HL-60/S4 treated with phorbol 12-myristate 13-acetate at 8.2 ng/mL for 4 days and 3 days (cell line): Measurements from ENCODE around the gene AIP.
"Not testable (repeated sequence)": the region's sequence is repeated elsewhere in the genome, so short reads cannot be mapped to it uniquely, and the experiment has no call there.

Experiments used
- in situ Hi-C: fragments of 300-500 bp; cut with MboI; formaldehyde crosslinking; loops from 2 replicates; pipeline ENCODE4 v1.15.0; 2022; ENCODE audit warnings: low sequenced_read_pairs

AIP gene

DNA sequence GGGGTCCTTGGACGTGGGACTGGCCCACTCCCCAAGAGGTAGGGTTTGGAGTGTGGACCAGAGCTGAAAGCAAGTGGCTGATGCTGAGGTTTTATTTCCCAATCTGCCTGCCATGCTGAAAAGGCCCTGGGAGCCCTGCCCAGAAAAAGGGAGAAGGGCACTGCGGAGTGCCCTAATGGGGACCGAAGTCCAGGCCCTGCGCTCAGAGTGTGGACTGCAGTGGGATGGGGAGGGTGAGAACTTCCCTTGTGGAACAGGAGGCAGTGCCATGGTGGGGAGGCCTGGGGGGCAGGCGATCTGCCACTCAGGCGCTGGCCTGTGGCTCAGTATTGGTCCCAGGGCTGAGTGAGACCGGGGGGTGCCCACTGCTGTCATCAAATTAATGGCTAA is 34.6 kb upstream of the AIP start:
- in situ Hi-C loops, result no loop called here

DNA sequence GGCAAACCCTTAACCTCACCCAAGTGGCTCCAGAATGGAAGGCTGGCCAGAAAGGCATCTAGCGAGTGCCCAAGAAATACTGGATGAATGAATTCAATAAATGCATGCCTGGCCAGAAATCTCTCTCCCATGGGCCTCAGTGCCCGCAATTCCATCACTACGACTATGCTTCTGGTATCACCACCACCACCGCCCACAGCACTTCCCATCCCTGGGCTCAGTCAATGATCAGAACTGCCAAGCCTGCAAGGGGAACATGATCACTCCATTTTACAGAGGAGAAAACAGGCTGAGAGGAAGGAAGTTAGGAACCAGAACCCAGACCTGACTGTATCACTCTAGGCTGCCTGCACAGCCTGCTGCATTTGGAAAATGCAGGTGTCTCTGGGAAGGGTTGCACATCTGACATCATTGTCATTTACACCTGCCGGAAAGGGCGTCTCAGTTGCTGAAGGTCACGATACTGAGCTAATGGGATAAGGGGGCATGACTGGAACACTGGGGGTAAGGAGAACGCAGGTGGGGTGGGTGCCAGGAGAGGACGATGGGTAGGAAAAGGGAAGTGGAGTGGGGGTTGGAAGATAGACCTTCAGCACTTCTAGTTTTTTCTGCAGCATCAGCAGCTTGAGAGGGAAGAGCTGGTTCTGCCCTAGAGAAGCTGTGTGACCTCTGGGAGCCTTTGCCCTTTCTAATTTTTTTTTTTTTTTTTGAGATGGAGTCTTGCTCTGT is 33.5 kb upstream of the AIP start:
- in situ Hi-C loops, result no loop called here

DNA sequence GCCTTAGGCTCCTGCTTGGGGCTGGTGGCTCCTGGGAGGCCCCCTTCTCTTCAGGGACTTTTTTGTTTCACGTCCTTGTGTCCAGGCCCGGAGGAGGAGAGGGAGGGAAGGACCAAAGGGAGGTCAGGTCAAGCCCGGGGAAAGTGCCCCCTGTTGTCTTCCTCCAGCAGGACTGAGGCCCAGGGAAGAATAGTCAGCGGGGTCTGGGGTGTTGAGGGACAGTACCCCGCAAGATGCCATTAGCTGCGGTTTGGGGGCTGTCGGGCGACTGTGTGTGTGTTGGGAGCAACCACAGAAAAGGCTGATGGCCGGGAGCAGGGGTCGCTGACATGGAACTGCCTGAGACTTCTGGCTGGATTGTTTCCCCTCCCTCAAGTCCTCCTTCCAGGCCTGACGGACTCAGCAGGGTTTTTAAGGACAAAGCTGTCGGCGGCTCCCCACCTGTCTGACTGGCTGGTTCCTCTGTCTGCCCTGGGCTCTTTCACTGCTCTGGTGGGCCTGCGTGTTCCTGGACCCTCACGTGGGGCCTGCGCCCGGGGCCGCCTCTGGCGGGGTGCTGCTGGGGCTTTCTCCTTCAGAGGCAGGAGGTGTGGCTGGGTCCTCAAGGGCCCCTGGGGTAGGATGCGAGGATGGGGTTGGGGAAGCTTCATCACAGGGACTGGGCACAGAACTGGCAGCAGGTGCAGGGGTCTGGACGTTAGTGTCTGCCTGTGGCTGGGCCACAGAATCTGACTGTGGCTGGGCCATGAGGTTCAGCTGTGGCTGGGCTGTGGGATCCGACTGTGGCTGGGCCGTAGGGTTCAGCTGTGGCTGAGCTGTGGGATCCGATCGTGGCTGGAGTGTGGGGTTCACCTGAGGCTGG is 31.8 kb upstream of the AIP start:
- in situ Hi-C loops, result no loop called here

DNA sequence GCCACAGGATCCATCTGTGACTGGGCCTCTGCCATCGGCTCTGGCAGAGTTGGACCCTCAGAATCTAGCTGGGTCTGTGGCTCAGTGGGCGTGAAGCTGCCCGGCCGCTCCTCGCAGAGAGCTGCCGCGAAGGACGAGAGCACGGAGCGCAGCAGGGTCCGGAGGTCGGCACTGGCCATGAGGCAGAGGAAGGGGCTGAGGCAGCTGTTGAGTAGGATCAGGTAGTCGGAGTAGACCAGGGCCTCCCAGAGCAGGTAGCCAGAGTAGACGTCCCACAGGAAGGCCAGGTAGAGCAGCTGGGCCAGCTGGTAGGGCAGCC is 31.2 kb upstream of the AIP start:
- in situ Hi-C loops, result no loop called here

DNA sequence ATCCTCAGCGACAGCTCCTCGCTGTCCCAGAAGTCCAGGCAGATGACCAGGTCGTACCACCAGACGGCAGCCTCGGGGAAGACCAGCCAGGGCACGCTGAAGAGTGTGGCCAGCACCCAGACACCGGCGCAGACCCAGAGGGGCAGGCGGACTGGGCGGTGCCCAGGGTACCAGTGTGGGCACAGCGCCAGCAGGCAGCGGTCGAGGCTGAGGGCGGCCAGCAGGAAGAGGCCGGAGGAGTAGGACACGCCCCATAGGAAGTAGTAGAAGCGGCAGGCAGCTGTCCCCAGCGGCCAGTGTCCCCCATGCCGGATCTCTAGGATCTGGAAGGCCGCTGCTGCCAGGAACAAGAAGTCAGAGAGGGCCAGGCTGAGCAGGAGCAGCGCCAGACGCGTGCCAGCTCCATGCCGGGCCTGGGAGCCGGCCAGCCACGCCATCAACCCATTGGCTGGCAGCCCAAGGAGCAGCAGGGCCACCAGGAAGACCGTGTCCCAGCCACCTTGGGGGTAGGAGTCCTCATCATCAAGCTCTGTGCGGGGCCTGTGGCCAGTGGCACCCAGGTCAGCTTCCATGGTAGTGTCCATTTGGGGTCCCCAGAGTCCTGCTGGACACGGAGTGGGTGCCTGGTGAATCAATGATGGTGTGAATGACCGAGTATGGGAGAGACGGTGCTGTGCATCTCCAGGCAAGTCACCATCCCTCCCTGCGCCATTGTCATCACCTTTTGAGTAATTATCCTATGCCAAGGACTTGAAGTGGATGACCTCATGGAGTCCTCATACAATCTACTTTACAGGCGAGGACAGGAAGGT is 30.5 kb upstream of the AIP start, which contains the start of gene GPR152:
GPR152 (minus strand) TSS at position 589 of the 812 bp plus-strand sequence; CDS start at position 584, 5 bp downstream.
- in situ Hi-C loops, result no loop called here

DNA sequence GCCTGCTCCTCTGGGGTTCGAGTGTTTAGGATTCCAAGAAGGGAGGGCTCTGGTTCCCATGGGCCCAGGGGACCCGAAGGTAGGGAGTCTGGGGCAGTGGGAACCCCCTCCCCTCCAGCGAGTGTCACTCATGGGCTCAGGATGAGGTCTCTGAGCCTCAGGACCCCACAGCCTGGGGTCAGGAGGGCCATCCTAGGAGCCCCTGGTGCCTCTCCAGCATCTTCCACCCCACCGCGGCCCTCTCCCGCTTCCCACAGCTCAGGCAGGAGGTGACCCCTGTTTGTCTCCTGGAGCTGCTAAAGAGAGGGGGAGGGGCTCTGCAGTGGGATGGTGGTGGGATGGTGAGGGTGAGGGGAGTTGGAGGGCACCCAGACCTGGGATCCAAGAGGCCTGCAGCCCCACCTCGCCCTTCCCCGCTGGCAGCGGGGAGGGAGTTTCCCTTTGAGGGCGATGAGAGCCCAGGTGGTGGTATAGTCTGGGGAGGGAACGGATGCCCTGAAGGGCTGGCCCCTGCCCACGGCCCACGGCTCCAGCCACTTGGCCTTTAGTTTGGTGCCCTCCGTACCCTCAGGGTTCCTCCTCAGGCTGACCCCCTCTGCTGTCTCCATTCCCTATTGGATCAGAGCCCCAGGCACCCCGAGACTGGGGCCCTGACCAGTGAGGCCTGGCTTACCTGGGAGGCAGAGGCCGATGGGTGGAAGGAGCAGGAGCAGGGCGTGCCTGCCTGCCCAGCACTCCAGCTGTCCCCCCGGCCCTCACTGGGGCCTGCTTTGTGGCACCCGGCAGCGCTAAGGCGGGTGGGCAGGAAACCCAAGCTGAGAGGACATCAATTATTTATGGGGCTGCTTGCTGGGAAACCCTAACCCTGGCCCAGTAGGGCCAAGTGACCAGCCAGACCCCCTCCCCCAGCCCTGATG is 28.8 kb upstream of the AIP start:
- in situ Hi-C loops, result no loop called here

DNA sequence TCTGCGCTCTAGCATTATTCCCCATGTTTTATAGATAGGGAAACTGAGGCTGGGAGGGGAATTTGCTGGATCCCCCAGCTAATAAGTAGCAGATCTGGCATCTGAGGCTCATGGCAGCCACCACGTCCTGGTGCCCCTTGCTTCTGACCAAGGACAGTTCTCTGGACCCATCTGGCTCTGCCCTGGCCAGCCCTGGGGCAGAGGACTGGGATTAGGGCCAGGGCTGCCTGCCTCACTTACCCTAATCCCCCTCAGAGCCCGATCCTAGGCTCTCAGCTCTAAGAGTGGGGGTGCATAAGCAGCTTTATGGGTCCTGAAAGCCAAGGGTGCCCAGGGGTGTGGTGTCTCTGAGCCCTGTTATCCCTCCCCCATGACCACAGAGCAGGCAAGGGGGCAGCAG is 27.8 kb upstream of the AIP start, which contains the start of gene CABP4:
CABP4 (plus strand) TSS at position 301 of the 400 bp plus-strand sequence; CDS start at position 371, 70 bp downstream.
- in situ Hi-C loops, result no loop called here

DNA sequence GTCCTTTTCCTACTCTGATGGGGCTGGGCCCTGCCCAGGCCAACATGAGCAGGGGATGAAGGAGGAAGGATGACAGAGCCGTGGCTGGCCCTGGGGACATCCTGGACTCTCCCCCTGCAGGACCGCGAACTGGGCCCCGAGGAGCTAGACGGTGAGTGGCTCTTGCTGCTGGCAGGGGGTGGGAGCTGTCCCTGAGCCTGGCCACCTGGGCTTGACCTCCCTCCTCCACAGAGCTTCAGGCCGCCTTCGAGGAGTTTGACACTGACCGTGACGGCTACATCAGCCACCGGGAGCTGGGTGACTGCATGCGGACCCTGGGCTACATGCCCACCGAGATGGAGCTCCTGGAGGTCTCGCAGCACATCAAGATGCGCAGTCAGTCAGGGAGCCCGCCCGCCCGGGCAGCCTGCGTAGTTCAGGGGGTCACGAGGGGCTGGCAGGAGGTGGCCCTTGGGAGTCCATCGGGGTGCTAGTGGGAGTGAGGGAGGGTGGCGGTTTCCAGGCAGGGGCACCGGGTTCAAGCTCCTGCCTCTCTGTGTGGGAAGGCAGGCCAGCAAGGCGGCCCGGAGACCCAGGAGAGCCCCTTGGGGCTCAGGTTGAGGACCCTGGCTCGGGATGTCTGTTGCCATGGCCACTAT is 26.6 kb upstream of the AIP start:
- in situ Hi-C loops, result no loop called here

DNA sequence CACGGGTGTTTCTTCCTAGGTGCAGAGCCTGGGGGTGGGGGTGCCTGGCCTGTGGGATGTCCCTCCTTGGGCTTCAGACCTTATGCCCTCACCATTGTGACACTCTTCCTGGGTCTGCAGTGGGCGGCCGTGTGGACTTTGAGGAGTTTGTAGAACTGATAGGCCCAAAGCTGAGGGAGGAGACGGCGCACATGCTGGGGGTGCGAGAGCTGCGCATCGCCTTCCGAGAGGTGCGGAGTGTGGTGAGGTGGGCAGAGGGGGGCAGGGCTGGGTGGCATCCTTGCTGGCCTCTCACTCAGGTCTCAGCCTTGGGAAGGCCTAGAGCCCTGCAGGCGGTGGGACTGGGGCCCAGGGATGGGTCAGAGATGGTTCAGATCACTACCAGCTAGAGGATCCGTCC is 25.4 kb upstream of the AIP start:
- in situ Hi-C loops, result no loop called here

DNA sequence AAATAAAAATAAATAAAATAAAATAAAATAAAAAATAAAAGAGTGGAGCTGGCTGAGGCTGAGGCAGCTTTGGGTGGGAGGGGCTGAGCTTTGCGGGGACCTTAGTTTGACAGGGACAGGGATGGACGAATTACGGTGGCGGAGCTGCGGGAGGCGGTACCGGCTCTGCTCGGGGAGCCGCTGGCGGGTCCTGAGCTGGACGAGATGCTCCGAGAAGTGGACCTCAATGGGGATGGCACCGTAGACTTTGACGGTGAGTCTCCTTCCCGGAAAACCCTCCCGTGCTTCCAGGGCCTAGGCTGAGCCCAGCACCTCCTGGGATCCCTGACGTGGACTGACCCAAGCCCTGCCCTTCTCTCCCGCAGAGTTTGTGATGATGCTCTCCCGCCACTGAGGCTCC is 24.6 kb upstream of the AIP start:
- in situ Hi-C loops, result no loop called here

DNA sequence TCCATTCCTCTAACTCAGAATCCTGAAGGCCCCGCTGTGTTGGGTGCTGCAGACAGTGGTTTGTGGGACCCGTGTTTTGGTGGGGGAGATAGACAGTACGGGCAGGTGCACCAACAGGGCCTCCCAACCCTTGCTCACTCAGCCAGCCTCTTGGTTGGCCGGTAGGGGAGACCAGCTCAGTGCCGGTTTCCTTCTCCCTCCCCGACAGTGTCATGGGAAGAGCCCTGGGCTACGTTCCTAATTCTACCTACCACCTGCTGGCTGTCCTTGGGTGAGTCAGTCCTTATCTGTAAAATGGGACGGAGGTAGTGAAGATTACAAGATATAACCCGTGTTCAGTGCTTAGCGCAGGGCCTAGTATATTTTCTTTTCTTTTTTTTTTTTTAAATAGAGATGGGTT is 19.6 kb upstream of the AIP start:
- in situ Hi-C loops, result no loop called here

DNA sequence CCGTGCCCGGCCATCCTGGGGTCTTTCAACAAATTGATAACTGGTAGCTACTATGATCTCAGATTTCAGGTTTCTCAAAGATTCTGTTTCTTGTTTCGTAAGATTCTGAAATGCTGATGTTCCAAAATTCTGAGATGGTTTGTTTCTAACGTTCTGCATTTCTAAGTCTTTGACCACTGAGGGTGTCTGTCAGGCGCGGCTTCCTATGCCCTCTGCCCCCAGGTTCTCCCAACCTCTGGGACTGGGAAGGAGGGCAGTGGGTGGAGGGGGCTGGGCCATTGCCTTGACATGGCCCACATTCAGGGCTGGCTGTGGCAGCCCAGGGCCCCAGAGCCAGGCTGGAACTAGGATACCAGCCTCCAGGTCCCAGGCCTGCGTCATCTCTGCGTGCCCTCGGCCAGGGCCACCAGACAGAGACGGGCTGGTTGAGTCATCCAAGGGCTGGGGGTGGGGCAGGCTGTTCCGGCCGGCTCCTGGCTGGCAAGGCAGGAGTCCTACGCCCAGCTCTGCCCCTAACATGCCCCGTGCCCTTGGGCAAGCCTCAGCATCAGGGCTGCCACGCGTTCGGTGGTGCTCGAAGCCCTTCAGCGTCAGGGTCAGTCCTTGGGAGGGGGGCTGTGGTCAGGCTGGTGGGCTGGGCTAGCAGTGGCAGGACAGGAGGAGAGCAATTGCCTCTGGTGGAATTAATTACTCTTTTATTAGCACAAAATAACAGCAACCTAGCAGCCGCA is 19.0 kb upstream of the AIP start:
- in situ Hi-C loops, result no loop called here

DNA sequence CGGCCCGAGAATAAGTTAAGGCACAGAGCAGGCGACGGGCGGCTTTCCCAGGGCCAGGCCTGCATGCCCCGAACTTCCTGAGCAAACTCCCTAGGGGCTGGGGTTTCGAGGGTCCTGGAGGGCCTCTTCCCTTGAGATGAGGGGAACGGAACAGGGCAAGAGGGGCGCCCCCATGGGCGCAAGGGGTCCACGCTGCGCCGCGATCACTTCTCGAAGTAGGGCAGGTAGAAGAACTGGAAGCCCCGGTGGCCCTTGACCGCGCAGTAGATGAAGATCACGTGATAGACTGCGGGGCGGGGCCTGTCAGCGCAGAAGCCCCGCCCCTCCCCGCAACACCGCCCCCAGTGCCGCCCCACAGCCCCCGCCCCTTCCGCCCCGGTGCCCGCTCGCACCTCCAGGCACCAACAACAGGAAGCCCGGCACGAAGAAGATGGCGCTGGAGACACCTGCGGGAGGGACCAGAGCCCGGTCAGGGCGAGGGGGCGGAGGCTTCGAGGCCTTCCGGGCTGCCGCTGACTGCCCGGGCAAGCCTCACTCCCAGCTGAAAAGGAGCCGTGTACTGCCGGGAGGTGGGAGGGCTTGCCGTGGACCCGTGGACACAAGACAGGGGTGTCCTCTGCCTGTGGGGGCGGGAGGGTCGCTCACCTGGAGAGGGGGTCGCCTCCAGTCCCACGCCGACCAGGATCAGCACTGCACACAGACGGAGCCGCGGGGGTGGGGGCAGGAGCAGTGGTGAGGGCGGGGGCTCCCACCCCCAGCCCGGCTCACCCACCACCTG is 18.2 kb upstream of the AIP start:
- in situ Hi-C loops, result no loop called here

DNA sequence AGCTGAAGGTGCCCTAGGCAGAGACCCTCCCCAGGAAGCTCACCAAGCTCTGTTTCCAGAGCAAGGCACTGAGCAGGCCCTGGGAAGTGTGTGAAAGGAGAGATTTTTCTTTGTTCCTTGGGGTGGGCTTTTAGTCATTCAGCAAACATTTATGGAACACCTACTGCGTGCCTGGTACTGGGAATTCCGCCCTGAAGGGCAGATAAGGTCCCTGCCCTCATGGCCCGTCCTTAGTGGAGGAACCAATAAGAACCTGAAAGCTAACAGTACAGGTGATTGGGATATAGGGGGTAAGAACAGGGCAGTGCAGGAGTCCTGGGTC is 17.7 kb upstream of the AIP start:
- in situ Hi-C loops, result no loop called here

DNA sequence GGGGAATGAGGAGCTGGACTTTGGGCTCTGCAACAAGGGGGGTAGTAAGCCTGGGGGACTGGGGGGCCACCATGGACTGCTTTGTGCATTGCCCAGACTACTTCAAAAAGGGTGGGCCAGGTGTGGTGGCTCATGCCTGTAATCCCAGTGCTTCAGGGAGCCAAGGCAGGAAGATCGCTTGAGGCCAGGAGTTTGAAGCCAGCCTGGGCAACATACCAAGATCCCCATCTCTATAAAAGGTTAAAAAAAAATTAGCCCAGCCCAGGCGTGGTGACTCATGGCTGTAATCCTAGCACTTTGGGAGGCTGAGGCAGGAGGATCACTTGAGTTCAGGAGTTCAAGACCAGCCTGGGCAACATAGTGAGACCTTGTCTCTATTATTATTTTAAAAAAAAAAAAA is 17.3 kb upstream of the AIP start:
- in situ Hi-C loops, result not testable (repeated sequence)

DNA sequence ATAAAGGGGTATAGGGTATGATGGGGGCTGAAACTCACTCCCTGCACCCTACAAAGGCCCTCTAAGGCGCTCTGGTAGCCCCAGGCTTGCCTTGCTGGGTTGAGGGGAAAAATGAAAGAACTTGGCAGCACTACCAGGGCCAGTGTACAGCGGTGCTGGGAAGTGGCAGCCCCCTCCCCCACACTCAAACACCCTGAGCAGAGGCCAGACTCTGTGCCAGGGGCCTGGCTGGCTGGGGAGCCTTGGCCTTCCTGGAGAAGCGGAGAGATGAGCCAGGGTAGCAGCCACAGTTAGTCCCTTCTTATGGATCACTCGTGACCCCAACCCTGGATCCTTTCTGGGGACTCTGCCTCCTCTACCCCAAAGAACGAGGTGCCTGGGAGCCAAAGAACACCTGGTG is 16.5 kb upstream of the AIP start:
- in situ Hi-C loops, result no loop called here

DNA sequence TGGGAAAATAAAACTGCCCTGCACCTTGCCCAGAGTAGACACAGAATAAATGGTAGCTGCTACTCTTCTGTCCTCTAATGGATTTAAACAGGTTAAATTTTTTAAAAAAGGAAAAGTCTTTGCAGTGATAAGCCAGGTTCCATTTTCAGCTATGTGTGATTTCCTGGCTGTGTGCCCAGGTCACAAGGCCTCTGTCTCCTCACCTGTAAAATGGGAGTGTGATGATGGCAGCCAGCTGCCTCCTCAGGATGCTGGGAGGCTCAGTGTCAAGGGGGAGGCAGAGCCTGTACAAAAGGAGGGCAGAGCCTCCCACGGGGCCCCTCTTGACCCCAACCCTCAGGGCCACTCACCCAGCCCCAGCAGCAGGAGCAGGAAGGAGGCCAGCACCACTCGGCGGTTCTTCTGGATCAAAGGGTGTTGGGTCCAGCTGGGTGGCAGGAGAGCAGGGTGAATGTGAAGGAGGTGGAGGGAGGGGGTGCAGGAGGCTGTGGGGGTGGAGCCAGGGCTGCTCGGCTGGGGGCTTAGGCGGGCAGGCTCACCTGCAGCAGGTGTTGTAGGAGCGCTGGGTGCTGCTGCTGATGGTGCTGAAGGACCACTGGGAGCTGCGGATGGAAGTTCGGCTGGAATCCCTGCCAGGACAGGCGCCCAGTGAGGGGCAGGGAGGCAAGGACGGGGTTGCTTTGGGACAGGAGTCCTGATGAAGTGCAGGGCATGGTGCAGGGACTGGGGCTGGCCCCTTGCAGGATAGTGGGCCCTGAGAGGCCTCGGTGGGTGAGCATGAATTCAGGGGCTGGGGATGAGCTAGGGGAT is 15.7 kb upstream of the AIP start:
- in situ Hi-C loops, result no loop called here

DNA sequence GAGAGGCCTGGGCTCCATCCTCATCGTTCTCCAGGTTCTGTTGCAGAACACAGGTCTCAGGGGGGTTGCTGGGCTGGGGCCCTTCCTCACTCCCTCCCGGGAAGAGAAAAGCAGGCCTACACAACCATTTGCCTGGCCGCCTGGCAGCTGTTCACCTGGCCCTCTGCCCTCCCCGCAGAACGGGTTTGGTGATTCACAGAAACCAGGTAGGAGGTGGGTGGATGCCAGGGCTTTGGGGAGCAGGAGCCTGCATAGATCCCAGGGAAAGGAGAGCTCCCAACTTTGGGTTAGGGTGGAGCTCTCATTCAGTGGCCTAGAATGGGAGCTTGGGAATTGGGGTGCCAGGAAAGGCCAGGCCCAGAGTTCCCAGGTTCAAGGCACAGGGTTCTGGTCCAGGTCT is 14.8 kb upstream of the AIP start:
- in situ Hi-C loops, result no loop called here
